RWPE1 (cell line): ENCODE results near the gene MSANTD1.

Source experiments
- CTCF ChIA-PET: fragments of 350-600 bp; sonication (Branson Sonifier 250); formaldehyde crosslinking; extraction: SDS; loops from one replicate; lab custom pipeline; 2021; lab: Yijun Ruan, JAX
- POLR2A ChIA-PET: fragments of 400-600 bp; formaldehyde crosslinking; extraction: SDS; loops from one replicate; lab custom pipeline; 2020; ENCODE audit warnings: antibody characterized with exemption; ENCODE audit not compliant: low non-redundant PET; lab: Yijun Ruan, JAX
- DNase-seq: peaks from one replicate; pipeline ENCODE4 v3.0.0; 2012; ENCODE audit warnings: low spot score
- H3K27ac ChIP-seq: fragments of 450-650 bp; 2 replicates; pipeline ENCODE4 v1.5.1; 2017
- CTCF ChIP-seq: fragments of 450-650 bp; conservative IDR thresholded peaks from 2 replicates; pipeline ENCODE4 v1.5.1; 2017; ENCODE audit warnings: low read depth, mild to moderate bottlenecking

The MSANTD1 gene

DNA sequence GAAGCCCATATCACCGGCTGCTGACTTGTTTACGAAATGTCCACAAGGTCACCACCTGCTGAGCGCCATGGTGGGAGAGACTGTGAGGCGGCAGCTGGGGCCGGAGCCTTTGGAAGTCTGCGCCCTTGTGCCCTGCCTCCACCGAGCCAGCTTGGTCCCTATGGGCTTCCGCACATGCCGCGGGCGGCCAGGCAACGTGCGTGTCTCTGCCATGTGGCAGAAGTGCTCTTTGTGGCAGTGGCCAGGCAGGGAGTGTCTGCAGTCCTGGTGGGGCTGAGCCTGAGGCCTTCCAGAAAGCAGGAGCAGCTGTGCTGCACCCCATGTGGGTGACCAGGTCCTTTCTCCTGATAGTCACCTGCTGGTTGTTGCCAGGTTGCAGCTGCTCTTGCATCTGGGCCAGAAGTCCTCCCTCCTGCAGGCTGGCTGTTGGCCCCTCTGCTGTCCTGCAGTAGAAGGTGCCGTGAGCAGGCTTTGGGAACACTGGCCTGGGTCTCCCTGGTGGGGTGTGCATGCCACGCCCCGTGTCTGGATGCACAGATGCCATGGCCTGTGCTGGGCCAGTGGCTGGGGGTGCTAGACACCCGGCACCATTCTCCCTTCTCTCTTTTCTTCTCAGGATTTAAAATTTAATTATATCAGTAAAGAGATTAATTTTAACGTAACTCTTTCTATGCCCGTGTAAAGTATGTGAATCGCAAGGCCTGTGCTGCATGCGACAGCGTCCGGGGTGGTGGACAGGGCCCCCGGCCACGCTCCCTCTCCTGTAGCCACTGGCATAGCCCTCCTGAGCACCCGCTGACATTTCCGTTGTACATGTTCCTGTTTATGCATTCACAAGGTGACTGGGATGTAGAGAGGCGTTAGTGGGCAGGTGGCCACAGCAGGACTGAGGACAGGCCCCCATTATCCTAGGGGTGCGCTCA lies 8.7 kb upstream of the MSANTD1 start:
- DNase-seq, result no peak
- POLR2A ChIA-PET, result no interaction called here
- CTCF ChIA-PET, result no interaction called here
- no peak overlapping the region for H3K27ac ChIP-seq
- TF ChIP-seq CTCF, result no peak

DNA sequence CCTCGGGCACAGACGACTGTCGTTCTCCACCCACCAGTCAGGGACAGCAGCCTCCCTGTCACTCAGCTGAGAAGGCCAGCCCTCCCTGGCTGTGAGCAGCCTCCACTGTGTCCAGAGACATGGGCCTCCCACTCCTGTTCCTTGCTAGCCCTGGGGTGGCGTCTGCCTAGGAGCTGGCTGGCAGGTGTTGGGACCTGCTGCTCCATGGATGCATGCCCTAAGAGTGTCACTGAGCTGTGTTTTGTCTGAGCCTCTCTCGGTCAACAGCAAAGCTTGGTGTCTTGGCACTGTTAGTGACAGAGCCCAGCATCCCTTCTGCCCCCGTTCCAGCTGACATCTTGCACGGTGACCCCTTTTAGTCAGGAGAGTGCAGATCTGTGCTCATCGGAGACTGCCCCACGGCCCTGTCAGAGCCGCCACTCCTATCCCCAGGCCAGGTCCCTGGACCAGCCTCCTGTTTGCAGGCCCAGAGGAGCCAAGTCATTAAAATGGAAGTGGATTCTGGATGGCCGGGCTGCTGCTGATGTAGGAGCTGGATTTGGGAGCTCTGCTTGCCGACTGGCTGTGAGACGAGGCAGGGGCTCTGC lies 7.9 kb upstream of the MSANTD1 start:
- no peak for TF ChIP-seq CTCF
- no peak for DNase-seq
- H3K27ac ChIP-seq, result no peak overlapping the region
- POLR2A ChIA-PET, result no interaction called here
- CTCF ChIA-PET, result no interaction called here

DNA sequence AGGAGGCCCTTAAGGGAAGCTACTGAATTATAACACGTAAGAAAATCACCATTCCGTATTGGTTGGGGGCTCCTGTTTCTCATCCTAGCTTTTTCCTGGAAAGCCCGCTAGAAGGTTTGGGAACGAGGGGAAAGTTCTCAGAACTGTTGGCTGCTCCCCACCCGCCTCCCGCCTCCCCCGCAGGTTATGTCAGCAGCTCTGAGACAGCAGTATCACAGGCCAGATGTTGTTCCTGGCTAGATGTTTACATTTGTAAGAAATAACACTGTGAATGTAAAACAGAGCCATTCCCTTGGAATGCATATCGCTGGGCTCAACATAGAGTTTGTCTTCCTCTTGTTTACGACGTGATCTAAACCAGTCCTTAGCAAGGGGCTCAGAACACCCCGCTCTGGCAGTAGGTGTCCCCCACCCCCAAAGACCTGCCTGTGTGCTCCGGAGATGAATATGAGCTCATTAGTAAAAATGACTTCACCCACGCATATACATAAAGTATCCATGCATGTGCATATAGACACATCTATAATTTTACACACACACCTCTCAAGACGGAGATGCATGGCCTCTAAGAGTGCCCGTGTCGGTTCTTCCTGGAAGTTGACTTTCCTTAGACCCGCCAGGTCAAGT lies 6.9 kb upstream of the MSANTD1 start:
- no peak overlapping the region for H3K27ac ChIP-seq
- TF ChIP-seq CTCF, result no peak
- CTCF ChIA-PET, result no interaction called here
- POLR2A ChIA-PET, result no interaction called here
- no peak for DNase-seq

DNA sequence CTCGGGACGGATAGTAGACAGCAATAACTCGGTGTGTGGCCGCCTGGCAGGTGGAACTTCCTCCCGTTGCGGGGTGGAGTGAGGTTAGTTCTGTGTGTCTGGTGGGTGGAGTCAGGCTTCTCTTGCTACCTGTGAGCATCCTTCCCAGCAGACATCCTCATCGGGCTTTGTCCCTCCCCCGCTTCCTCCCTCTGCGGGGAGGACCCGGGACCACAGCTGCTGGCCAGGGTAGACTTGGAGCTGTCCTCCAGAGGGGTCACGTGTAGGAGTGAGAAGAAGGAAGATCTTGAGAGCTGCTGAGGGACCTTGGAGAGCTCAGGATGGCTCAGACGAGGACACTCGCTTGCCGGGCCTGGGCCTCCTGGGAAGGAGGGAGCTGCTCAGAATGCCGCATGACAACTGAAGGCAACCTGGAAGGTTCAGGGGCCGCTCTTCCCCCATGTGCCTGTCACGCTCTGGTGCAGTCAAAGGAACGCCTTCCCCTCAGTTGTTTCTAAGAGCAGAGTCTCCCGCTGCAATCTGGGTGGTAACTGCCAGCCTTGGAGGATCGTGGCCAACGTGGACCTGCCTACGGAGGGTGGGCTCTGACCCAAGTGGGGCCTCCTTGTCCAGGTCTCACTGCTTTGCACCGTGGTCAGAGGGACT lies 5.7 kb upstream of the MSANTD1 start:
- POLR2A ChIA-PET, result no interaction called here
- peak overlapping the region; percentile 3; the same call in 1 of the 2 replicates for H3K27ac ChIP-seq
- no peak for DNase-seq
- CTCF ChIA-PET, result no interaction called here
- TF ChIP-seq CTCF, result no peak

GRCh38 chr4:3244002-3244401 lies 5.0 kb upstream of the MSANTD1 start:
- DNase-seq, result no peak
- no peak for TF ChIP-seq CTCF
- POLR2A ChIA-PET, result no interaction called here
- CTCF ChIA-PET, result no interaction called here
- peak overlapping the region; percentile 3; the same call in 1 of the 2 replicates for H3K27ac ChIP-seq

GRCh38 chr4:3244747-3245146 lies 4.2 kb upstream of the MSANTD1 start:
- POLR2A ChIA-PET, result no interaction called here
- no peak overlapping the region for H3K27ac ChIP-seq
- CTCF ChIA-PET, result no interaction called here
- DNase-seq, result no peak
- TF ChIP-seq CTCF, result no peak
